GM12865 (cell line): ENCODE measurements around the gene PHRF1.

Experiments used
- DNase-seq: peaks from one replicate; pipeline ENCODE4 v3.0.0; 2010; ENCODE audit warnings: low read depth
- H3K4me3 ChIP-seq: 2 replicates; pipeline ENCODE4 v1.5.1; 2011; ENCODE audit warnings: mild to moderate bottlenecking, low read depth, low read length, control low read depth
- TF ChIP-seq, protein P1 (sequence below): IDR thresholded peaks from 2 replicates; pipeline ENCODE4 v1.5.1; 2011; ENCODE audit warnings: low read length, control low read depth, low read depth, inconsistent platforms; ENCODE audit not compliant: insufficient read depth; ENCODE audit errors: missing control alignments

PHRF1 gene

DNA sequence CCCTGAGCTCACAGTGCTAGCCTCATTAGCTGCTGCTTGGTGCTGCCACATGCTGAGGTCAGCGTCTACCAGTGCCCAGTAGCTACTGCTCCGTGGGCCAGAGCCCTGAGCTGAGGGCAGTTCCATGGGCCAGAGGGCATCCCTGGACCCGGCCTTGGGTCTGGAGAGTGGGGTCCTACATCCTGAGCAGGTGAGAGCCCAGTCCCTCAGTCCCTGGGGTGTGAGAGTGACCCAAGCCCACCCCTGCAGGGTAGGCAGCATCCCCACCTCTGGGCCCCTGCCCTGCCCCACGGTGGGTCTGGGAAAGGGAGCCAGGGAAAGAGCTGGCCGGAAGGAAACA lies 25.6 kb upstream of the PHRF1 start:
- no peak for DNase-seq
- TF ChIP-seq, protein P1, sequence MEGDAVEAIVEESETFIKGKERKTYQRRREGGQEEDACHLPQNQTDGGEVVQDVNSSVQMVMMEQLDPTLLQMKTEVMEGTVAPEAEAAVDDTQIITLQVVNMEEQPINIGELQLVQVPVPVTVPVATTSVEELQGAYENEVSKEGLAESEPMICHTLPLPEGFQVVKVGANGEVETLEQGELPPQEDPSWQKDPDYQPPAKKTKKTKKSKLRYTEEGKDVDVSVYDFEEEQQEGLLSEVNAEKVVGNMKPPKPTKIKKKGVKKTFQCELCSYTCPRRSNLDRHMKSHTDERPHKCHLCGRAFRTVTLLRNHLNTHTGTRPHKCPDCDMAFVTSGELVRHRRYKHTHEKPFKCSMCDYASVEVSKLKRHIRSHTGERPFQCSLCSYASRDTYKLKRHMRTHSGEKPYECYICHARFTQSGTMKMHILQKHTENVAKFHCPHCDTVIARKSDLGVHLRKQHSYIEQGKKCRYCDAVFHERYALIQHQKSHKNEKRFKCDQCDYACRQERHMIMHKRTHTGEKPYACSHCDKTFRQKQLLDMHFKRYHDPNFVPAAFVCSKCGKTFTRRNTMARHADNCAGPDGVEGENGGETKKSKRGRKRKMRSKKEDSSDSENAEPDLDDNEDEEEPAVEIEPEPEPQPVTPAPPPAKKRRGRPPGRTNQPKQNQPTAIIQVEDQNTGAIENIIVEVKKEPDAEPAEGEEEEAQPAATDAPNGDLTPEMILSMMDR, result no peak
- no peak overlapping the region for H3K4me3 ChIP-seq

DNA sequence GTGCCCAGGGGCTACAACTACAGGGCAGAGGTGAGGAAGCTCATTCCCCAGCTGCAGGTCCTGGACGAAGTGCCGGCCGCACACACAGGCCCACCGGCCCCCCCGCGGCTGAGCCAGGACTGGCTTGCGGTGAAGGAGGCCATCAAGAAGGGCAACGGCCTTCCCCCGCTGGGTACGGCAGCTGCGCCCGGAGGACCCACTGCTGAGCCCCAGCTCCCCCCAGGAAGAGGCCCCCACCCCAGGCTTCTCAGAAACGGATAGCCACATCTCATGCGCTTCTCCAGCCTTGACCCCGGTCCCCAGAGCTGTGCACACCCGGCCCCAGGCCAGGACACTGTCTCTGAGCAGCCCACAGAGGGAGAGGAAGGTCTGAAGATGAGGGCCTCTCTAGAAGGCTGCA lies 25.1 kb upstream of the PHRF1 start:
- TF ChIP-seq, protein P1, result no peak
- H3K4me3 ChIP-seq, result no peak overlapping the region
- DNase-seq, result no peak

DNA sequence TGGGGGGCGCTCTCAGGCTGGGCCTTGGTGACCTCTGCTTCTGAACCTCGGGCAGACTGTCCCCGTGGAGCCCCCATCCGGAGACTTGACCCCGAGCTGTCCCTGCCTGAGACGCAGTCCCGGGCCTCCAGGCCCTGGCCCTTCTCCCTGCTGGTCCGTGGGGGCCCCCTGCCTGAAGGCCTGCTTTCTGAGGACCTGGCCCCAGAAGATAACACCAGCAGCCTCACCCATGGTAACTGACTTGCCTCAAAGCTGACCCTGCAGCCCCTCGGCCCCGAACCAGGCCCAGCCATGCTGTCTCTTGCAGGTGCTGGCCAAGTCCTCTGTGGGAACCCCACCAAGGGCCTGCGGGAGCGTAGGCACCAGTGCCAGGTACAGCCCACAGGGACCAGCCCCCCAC lies 24.7 kb upstream of the PHRF1 start:
- DNase-seq, result no peak
- no peak overlapping the region for H3K4me3 ChIP-seq
- TF ChIP-seq, protein P1, result no peak

DNA sequence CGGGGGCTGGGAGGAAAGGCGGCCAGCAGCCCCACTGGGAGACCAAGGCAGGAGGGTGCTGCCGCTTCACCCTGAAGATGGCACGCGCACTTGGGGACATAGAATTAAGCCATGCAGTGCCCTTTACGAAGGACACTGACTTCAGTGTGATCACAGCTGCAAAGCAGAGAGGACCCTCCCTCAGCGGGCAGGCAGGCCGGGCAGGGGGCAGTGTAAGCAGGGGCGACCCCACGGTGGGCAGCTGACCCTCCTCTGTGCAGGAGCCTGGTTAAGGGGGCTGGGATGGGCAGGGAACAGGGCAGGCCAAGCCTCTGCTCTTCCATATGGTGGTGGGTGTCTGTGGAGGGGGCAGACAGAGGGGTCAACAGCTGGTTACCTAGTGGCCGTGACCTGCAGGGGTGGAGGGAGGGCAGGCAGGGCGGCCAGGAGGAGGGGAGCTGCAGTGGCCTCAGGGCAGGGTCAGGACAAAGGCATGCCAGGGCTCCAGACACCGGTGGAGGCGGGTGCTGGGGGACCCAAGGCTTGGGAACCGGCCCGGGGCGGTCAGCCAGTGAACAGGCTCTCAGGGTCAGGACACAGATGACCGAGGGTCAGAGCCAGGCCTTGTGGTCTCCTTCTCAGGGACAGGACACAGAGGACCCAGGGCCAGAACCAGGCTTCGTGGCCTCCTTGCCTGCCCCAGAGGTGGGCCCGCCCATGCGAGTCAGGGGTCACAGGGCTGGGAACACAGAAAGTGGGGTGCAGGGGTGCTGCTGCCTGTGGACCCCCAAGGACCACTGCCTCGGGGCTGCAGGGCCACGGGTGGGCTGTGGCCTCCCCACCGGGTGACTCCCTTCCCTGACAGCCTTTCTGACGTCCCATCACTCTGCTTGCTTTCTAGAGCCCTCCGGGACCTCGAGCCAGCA lies 22.9 kb upstream of the PHRF1 start:
- TF ChIP-seq, protein P1, result no peak
- no peak overlapping the region for H3K4me3 ChIP-seq
- DNase-seq, result no peak

DNA sequence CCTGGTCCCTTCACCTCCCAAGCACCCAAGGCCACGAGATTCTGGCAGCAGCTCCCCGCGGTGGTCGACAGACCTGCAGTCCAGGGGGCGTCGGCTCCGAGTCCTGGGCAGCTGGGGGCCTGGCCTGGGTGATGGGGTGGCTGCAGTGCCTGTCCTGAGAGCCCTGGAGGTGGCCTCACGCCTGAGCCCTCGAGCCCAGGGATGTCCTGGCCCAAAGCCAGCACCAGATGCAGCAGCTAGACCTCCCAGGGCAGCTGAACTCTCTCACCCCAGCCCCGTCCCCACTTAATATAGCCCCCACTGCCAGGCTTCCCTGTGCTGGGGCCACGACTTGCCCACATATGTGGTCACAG lies 22.3 kb upstream of the PHRF1 start:
- TF ChIP-seq, protein P1, result no peak

DNA sequence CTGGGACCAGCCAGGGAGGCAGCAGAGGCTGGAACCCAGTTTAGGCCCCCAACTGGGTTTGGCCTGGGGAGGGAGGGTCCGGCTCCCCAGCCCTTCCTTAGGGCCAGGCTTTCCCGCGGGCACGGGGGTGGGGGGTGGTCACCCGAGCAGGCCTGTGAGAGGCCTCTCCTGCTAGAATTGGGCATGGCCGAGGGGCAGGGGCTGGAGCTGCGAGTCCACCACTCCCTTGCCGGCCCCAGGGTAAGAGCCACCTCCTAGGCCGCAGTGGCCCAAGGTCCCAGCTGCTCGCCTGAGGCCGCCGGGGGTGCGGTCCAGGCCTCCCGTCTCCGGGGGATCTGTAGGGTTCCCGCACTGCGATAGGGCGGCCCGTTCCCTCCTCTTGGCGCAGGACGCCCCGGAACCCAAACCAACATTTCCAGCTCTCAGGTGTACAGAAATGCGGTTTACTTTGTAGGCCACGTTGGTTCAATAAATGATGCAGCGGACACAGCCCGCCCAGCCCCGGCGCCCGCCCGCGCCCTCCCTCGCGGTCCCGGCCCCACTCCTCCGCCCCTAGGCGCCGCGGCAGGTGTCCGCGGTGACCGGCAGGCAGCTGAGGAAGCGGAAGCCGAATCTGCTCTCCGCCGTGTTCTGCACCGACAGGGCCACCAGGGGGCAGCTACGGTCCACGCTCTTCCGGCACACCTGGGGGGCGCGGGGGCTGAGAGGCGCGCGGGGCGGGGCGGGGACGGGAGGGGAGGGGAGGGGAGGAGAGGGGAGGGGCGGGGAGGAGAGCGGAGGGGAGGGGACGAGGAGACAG lies 21.6 kb upstream of the PHRF1 start:
- H3K4me3 ChIP-seq, result no peak overlapping the region
- peak; percentile 88 for DNase-seq
- TF ChIP-seq, protein P1, result peak; percentile 73

More for the DNA sequence above, 22.3 kb upstream of the PHRF1 start:
- no peak overlapping the region for H3K4me3 ChIP-seq
- DNase-seq, result no peak
